Measurements from ENCODE around the gene SYNJ2.

- TF ChIP-seq CTCF (conservative IDR thresholded peaks at IDR 0.05; ENCODE audit: low read depth in 2 of 2), result no peak
- no peak for TF ChIP-seq POLR2AphosphoS5 (IDR thresholded peaks at IDR 0.05; ENCODE audit: low read depth)
- TF ChIP-seq EZH2 (IDR thresholded peaks at IDR 0.05; ENCODE audit: low read depth, unreplicated experiment), result no peak
- no peak for TF ChIP-seq EZH2phosphoT487 (IDR thresholded peaks at IDR 0.05; ENCODE audit: unreplicated experiment)
- no peak for TF ChIP-seq REST (IDR thresholded peaks at IDR 0.05; ENCODE audit: unreplicated experiment)
- no peak for TF ChIP-seq STAT1 (IDR thresholded peaks at IDR 0.05; ENCODE audit: unreplicated experiment)
- TF ChIP-seq JUNB (IDR thresholded peaks at IDR 0.05; ENCODE audit: unreplicated experiment), result no peak
- TF ChIP-seq ETS1 (IDR thresholded peaks at IDR 0.05), result no peak
- no peak for TF ChIP-seq NANOG (IDR thresholded peaks at IDR 0.05; ENCODE audit: borderline replicate concordance)
- TF ChIP-seq CREB1 (CRISPR knock-in tag; IDR thresholded peaks at IDR 0.05; ENCODE audit: low read depth), result no peak
Measured at GRCh38 chr6:158003910-158004700, 22.4 kb downstream of the SYNJ2 start.

Measured in GM23338 (cell line).